ENCODE measurements around the gene RPN2. TPM values are rescaled to one million over a fixed set of nuclear protein-coding genes. Genes with fewer than 3 reads are reported as not detected.

Gene RPN2
- total and polyA plus RNA-seq, 2 donors (not counting 1 experiment from before 2014, with no cell fraction given): 80.2 to 87.3 TPM

GRCh38 chr20:37133952-37134351 is 45.2 kb upstream of the RPN2 start:
- CTCF ChIA-PET: no interaction called here
- no peaks in the 10 kb centered on the region for H3K4me1 Mint-ChIP-seq

GRCh38 chr20:37137547-37137946 is 41.6 kb upstream of the RPN2 start:
- 100% methylated on average over 1 of the region's 4 CpGs for WGBS (ENCODE audit: insufficient coverage)
- ChIA-PET POLR2A (no interaction called here), CTCF (interaction anchor here (0.6 kb wide), 1 partner anchor 9 kb away, joined by 3 read pairs; no protein-coding TSS in a partner anchor)
- Mint-ChIP-seq H3K9me3 (ENCODE audit: insufficient read depth) (no peaks in the 10 kb centered on the region), H3K27ac (no peak overlapping the region), H3K27me3 (no peaks in the 10 kb centered on the region), H3K4me1 (no peaks in the 10 kb centered on the region), H3K4me3 (no peak overlapping the region)
- Histone ChIP-seq H3K4me3 (ENCODE audit: control extremely low read depth in 1 of 5, extremely low read depth in 1 of 5, insufficient read depth in 1 of 5, low read depth in 2 of 5, low read length in 4 of 5) (no peak overlapping the region), H3K4me1 (ENCODE audit: control insufficient read depth in 2 of 2, insufficient read depth in 2 of 2, low read length in 2 of 2) (no peaks in the 10 kb centered on the region), H3K9ac (ENCODE audit: low read length) (no peak overlapping the region), H4K20me1 (ENCODE audit: control insufficient read depth, insufficient read depth, low read length, poor library complexity, severe bottlenecking) (no peaks in the 10 kb centered on the region), H2AFZ (ENCODE audit: insufficient read depth, low read depth, low read length, poor library complexity, severe bottlenecking) (no peak overlapping the region), H3K36me3 (replicated peaks in 1 of 2; ENCODE audit: control extremely low read depth in 1 of 2, control insufficient read depth in 1 of 2, extremely low read depth in 1 of 2, insufficient read depth in 2 of 2, low read length in 1 of 2) (no peaks in the 10 kb centered on the region), H3K4me2 (replicated peaks; ENCODE audit: low read depth, low read length, poor library complexity, severe bottlenecking) (no peak overlapping the region), H3K27ac (ENCODE audit: low read length in 2 of 2) (no peak overlapping the region), H3K27me3 (replicated peaks in 1 of 4; ENCODE audit: control extremely low read depth in 1 of 4, control insufficient read depth in 3 of 4, insufficient read depth in 4 of 4, low read length in 3 of 4) (no peaks in the 10 kb centered on the region), H3K9me3 (ENCODE audit: control extremely low read depth in 1 of 3, control insufficient read depth in 2 of 3, insufficient read depth in 1 of 3, low read length in 2 of 3) (no peaks in the 10 kb centered on the region), H3K79me2 (ENCODE audit: control insufficient read depth, insufficient read depth, low read length) (no peaks in the 10 kb centered on the region)
- intact Hi-C loops (cut with micrococcal nuclease): no loop called here
- DNase-seq (no peak), ATAC-seq (ENCODE audit: low read depth) (no peak)
- TF ChIP-seq CTCF (IDR thresholded peaks at IDR 0.05): no peak
- no peak for TF ChIP-seq EZH2 (IDR thresholded peaks at IDR 0.05; ENCODE audit: borderline replicate concordance, insufficient read depth, low read depth, low read length, poor library complexity, severe bottlenecking)

More at GRCh38 chr20:37133952-37134351, 45.2 kb upstream of the RPN2 start:
- H3K4me1 ChIP-seq (ENCODE audit: control insufficient read depth in 2 of 2, insufficient read depth in 2 of 2, low read length in 2 of 2): no peaks in the 10 kb centered on the region
- no peak for TF ChIP-seq EZH2 (IDR thresholded peaks at IDR 0.05; ENCODE audit: borderline replicate concordance, insufficient read depth, low read depth, low read length, poor library complexity, severe bottlenecking)
- no peak for TF ChIP-seq CTCF (IDR thresholded peaks at IDR 0.05)
- H3K4me3 ChIP-seq (ENCODE audit: control extremely low read depth in 1 of 5, extremely low read depth in 1 of 5, insufficient read depth in 1 of 5, low read depth in 2 of 5, low read length in 4 of 5): no peak overlapping the region
- H3K27me3 ChIP-seq (replicated peaks in 1 of 4; ENCODE audit: control extremely low read depth in 1 of 4, control insufficient read depth in 3 of 4, insufficient read depth in 4 of 4, low read length in 3 of 4): no peaks in the 10 kb centered on the region
- ATAC-seq (ENCODE audit: low read depth): no peak
- no peak overlapping the region for H3K27ac ChIP-seq (ENCODE audit: low read length in 2 of 2)
- H3K9me3 Mint-ChIP-seq (ENCODE audit: insufficient read depth): no peaks in the 10 kb centered on the region
- no peak overlapping the region for H3K4me2 ChIP-seq (replicated peaks; ENCODE audit: low read depth, low read length, poor library complexity, severe bottlenecking)
- POLR2A ChIA-PET: no interaction called here
- H3K4me3 Mint-ChIP-seq: no peak overlapping the region
- no peaks in the 10 kb centered on the region for H3K27me3 Mint-ChIP-seq
- no peak for DNase-seq
- no peak overlapping the region for H2AFZ ChIP-seq (ENCODE audit: insufficient read depth, low read depth, low read length, poor library complexity, severe bottlenecking)
- intact Hi-C loops (cut with micrococcal nuclease): no loop called here
- no peaks in the 10 kb centered on the region for H4K20me1 ChIP-seq (ENCODE audit: control insufficient read depth, insufficient read depth, low read length, poor library complexity, severe bottlenecking)
- no peaks in the 10 kb centered on the region for H3K9me3 ChIP-seq (ENCODE audit: control extremely low read depth in 1 of 3, control insufficient read depth in 2 of 3, insufficient read depth in 1 of 3, low read length in 2 of 3)
- 100% methylated on average over 2 of the region's 2 CpGs for WGBS (ENCODE audit: insufficient coverage)
- H3K9ac ChIP-seq (ENCODE audit: low read length): no peak overlapping the region
- no peaks in the 10 kb centered on the region for H3K79me2 ChIP-seq (ENCODE audit: control insufficient read depth, insufficient read depth, low read length)
- no peaks in the 10 kb centered on the region for H3K36me3 ChIP-seq (replicated peaks in 1 of 2; ENCODE audit: control extremely low read depth in 1 of 2, control insufficient read depth in 1 of 2, extremely low read depth in 1 of 2, insufficient read depth in 2 of 2, low read length in 1 of 2)
- no peak overlapping the region for H3K27ac Mint-ChIP-seq

All from B cell (primary cell).